Activated T-cell treated with anti-CD3 and anti-CD28 coated beads for 4 hours (primary cell): ENCODE results near the gene NAGPA.
A peak's percentile ranks its signal among the peaks of the same experiment; 100 is the strongest.
"Not testable (repeated sequence)": the region's sequence is repeated elsewhere in the genome, so short reads cannot be mapped to it uniquely, and the experiment has no call there.

ENCODE experiments used
- DNase-seq: peaks from one replicate; pipeline ENCODE4 v3.0.0-alpha.2; 2020

The NAGPA gene

GRCh38 chr16:5059386-5060072 lies 25.8 kb upstream of the NAGPA start:
- DNase-seq, result no peak

- no peak for DNase-seq
These were observed 24.7 kb upstream of the NAGPA start for GRCh38 chr16:5058476-5058875.

- peak; percentile 32 for DNase-seq
These were observed 22.6 kb upstream of the NAGPA start for GRCh38 chr16:5056352-5056751.

- DNase-seq, result no peak
These were observed 21.4 kb upstream of the NAGPA start for GRCh38 chr16:5054876-5055865.

GRCh38 chr16:5046914-5047313 lies 13.2 kb upstream of the NAGPA start:
- no peak for DNase-seq

GRCh38 chr16:5045499-5046115 lies 11.9 kb upstream of the NAGPA start:
- no peak for DNase-seq

GRCh38 chr16:5044581-5044980 lies 10.8 kb upstream of the NAGPA start:
- DNase-seq, result not testable (repeated sequence)

GRCh38 chr16:5044011-5044540 lies 10.3 kb upstream of the NAGPA start:
- no peak for DNase-seq

GRCh38 chr16:5042574-5043171 lies 8.9 kb upstream of the NAGPA start:
- no peak for DNase-seq

- DNase-seq, result no peak
These were observed 7.9 kb upstream of the NAGPA start for GRCh38 chr16:5041600-5042133.

- no peak for DNase-seq
These were observed 6.7 kb upstream of the NAGPA start for GRCh38 chr16:5040451-5040850.

GRCh38 chr16:5036228-5037156 lies 2.8 kb upstream of the NAGPA start:
- no peak for DNase-seq

GRCh38 chr16:5035909-5036227 lies 2.1 kb upstream of the NAGPA start:
- no peak for DNase-seq

GRCh38 chr16:5034167-5034523 lies 410 bp upstream of the NAGPA start:
- no peak for DNase-seq

GRCh38 chr16:5032748-5033167 lies 977 bp downstream of the NAGPA start:
- no peak for DNase-seq

GRCh38 chr16:5031601-5032000 lies 2.1 kb downstream of the NAGPA start:
- no peak for DNase-seq

- no peak for DNase-seq
These were observed 3.4 kb downstream of the NAGPA start for GRCh38 chr16:5030251-5030870.

GRCh38 chr16:5028950-5029475 lies 4.7 kb downstream of the NAGPA start:
- no peak for DNase-seq

GRCh38 chr16:5027575-5028235 lies 6.0 kb downstream of the NAGPA start:
- DNase-seq, result no peak

- no peak for DNase-seq
These were observed 6.6 kb downstream of the NAGPA start for GRCh38 chr16:5027086-5027485.
